Measurements from ENCODE around the gene RGMA.

DNA sequence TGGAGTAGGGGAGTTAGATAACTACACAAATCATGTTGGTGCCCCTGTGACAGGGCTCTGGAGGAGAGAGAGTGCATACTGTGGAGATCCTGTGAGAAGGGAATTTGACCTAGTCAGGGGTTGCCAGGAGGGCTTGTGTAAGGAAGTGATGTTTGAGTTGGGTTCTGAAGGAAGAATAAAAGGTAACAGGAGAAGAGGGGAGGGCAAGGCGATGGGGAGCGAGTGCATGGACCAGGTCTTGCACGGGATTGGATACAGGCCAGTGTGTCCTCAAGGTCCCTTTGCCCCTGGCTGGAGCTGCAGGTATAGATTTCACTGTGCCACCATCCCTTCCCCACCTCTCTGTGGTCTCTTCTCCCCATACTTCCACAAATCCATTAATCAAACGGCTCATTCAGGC is 83.9 kb downstream of the RGMA start:
- TF ChIP-seq POLR2A (IDR thresholded peaks at IDR 0.05; ENCODE audit: low read depth, low read length) (no peak), POLR2AphosphoS5 (IDR thresholded peaks at IDR 0.05; ENCODE audit: low read depth, low read length) (no peak), TAF1 (IDR thresholded peaks at IDR 0.05; ENCODE audit: borderline replicate concordance, low read depth, low read length) (no peak)

Data from GM12892 (cell line).